Measurements from ENCODE around the gene BANP.

- TF ChIP-seq CTCF (IDR thresholded peaks at IDR 0.05) (no peak), POLR2AphosphoS5 (IDR thresholded peaks at IDR 0.05) (no peak), POLR2A (IDR thresholded peaks at IDR 0.05; ENCODE audit: low read depth) (no peak), EP300 (IDR thresholded peaks at IDR 0.05) (no peak)
Measured at GRCh38 chr16:87982581-87983041, 31.4 kb downstream of the BANP start.

Data from esophagus muscularis mucosa (tissue), 4 donors.